GM12872 (cell line): ENCODE measurements around the gene DOCK1.

Experiments
- TF ChIP-seq, protein P1 (sequence below): IDR thresholded peaks from 3 replicates; pipeline ENCODE4 v1.5.1; 2011; ENCODE audit warnings: low read depth, mild to moderate bottlenecking, low read length, moderate library complexity; ENCODE audit not compliant: insufficient read depth

DOCK1 gene

GRCh38 chr10:127378628-127379027 lies 473.4 kb downstream of the DOCK1 start:
- TF ChIP-seq, protein P1, sequence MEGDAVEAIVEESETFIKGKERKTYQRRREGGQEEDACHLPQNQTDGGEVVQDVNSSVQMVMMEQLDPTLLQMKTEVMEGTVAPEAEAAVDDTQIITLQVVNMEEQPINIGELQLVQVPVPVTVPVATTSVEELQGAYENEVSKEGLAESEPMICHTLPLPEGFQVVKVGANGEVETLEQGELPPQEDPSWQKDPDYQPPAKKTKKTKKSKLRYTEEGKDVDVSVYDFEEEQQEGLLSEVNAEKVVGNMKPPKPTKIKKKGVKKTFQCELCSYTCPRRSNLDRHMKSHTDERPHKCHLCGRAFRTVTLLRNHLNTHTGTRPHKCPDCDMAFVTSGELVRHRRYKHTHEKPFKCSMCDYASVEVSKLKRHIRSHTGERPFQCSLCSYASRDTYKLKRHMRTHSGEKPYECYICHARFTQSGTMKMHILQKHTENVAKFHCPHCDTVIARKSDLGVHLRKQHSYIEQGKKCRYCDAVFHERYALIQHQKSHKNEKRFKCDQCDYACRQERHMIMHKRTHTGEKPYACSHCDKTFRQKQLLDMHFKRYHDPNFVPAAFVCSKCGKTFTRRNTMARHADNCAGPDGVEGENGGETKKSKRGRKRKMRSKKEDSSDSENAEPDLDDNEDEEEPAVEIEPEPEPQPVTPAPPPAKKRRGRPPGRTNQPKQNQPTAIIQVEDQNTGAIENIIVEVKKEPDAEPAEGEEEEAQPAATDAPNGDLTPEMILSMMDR: no peak

GRCh38 chr10:127384532-127384931 lies 479.3 kb downstream of the DOCK1 start:
- TF ChIP-seq, protein P1: no peak

GRCh38 chr10:127385066-127385465 lies 479.8 kb downstream of the DOCK1 start:
- TF ChIP-seq, protein P1: no peak

GRCh38 chr10:127386606-127387327 lies 481.5 kb downstream of the DOCK1 start:
- TF ChIP-seq, protein P1: no peak

DNA sequence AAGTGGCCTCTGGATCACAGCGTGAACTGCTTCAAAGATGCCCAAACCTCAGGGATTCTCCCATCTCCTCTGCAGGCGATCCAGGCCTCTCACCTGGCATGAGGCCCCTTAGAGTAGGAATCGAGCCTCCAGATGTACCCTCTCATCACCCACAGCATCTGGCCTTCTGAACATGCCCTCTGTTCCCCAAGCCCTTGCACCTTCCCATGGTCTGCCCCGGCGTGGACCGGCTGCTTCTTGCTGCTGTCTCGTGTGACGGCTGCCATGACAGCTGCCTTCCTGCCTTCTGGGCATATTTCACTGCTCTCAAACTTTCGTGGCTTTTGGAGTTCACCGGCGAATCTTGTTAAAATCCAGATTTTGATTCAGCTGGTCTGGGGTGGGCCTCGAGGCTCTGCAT lies 486.6 kb downstream of the DOCK1 start:
- TF ChIP-seq, protein P1: no peak

- TF ChIP-seq, protein P1: no peak
These were observed 487.4 kb downstream of the DOCK1 start for GRCh38 chr10:127392351-127393235.

DNA sequence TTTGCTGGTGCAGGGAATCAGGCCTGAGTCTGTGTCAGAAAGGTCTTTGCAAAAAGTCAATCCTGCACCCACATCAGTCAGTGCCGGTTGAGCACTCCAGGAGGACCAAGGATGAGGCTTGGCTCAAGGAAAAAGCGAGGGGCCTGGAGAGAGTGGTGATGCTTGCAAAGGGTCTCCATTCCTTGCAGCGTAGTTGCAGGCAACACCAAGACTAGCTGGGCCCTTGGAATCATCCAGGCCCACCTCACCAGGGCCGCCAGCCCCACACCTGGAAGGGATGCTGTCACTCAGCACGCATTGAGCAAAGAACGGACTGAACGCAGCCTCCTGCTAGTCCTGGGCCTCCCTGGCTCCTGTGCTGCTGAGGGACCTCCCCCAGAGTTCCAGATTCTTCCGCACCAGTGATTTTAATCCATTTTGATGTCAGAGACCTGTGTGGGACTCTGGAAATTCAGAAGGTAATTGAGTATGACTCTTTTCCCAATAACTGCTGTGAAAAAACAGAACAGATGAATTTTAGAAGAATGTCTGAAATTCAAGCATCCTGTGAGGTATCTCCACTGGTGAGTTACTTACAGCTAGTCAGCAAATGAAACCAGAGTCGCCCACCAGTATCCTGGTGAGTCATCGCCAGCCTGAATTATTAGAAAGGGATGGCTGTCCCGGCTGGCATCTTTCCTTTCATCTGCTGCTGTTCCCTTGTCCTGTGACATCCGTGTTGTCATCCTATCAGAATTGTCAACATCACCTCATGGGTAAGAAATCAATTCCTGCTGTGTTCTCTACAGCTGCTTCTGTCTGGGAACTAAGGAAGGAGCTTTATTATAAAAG lies 493.1 kb downstream of the DOCK1 start:
- TF ChIP-seq, protein P1: no peak
